ENCODE measurements around the gene EXOC2.

- no peak for TF ChIP-seq CTCF (IDR thresholded peaks at IDR 0.05; ENCODE audit: borderline replicate concordance, extremely low read depth, low read length, poor library complexity, severe bottlenecking)
- TF ChIP-seq EZH2 (IDR thresholded peaks at IDR 0.05; ENCODE audit: borderline replicate concordance, low read depth, low read length, severe bottlenecking) = no peak
These were observed 208.7 kb downstream of the EXOC2 start for GRCh38 chr6:484086-484745.
